H1 (cell line): Measurements from ENCODE around the gene FIZ1. TPM values are rescaled to one million over a fixed set of nuclear protein-coding genes. Genes with fewer than 3 reads are reported as not detected.

Experiments used
- BACH1 ChIP-seq: IDR thresholded peaks from 2 replicates; pipeline ENCODE4 v1.6.1; 2012; ENCODE audit warnings: low read length, improper control_type of control experiment
- CHD2 ChIP-seq: IDR thresholded peaks from 2 replicates; pipeline ENCODE4 v1.6.1; 2012; ENCODE audit warnings: low read length, improper control_type of control experiment
- CTCF ChIP-seq, 3 experiments: IDR thresholded peaks; 1 replicate in 2 of 3; 2 replicates in 1 of 3; pipeline versions ENCODE4 v1.5.1 to v1.6.1; 2011; ENCODE audit warnings: low read length in 3 of 3, mild to moderate bottlenecking in 3 of 3, inconsistent platforms in 2 of 3, low read depth in 1 of 3, moderate library complexity in 1 of 3; ENCODE audit not compliant: insufficient read depth in 1 of 3; ENCODE audit errors: control extremely low read depth in 1 of 3
- E2F6 ChIP-seq: IDR thresholded peaks from 2 replicates; pipeline ENCODE4 v1.6.1; 2012; ENCODE audit warnings: inconsistent platforms
- GTF2F1 ChIP-seq: IDR thresholded peaks from 2 replicates; pipeline ENCODE4 v1.6.1; 2012; ENCODE audit warnings: low read depth, low read length, improper control_type of control experiment, borderline replicate concordance
- PHF8 ChIP-seq: fragments of 200-600 bp; sonication (generic); conservative IDR thresholded peaks from 2 replicates; pipeline ENCODE4 v1.7.1; 2012; ENCODE audit warnings: low read depth, mild to moderate bottlenecking, inconsistent platforms, low read length, moderate library complexity
- YY1 ChIP-seq: IDR thresholded peaks from 2 replicates; pipeline ENCODE4 v1.6.1; 2011; ENCODE audit warnings: low read depth, mild to moderate bottlenecking, low read length
- polyA plus RNA-seq, 7 experiments: library from polyadenylated mRNA; depleted of rRNA in 3 of 7; stranded (reverse) in 5 of 7; unstranded in 2 of 7; fragments of >200 nt in 5 of 7; fragments of 200-250 nt in 2 of 7; gene quantifications; 1 replicate in 5 of 7; 2 replicates in 1 of 7; 4 replicates in 1 of 7; pipeline versions ENCODE4 v1.2.1 to v1.2.3, GENCODE V29; 2011 to 2013; ENCODE audit warnings: missing spikeins in 2 of 7, mixed read lengths in 2 of 7
- total RNA-seq: library from RNA; stranded (reverse); fragmentation: NEBNext Ultra II Directional; extraction: Animal tissue kit (Norgen Biotek cat#: 25700); gene quantifications from 2 replicates; pipeline ENCODE4 v1.2.1, GENCODE V29; 2021

The FIZ1 gene
- total and polyA plus RNA-seq, 2 of the 8 experiments (the other 6 are each of a cell fraction or from before 2014, with no cell fraction given) = 9.1 to 18.5 TPM

- TF ChIP-seq CTCF (IDR thresholded peaks at IDR 0.05; ENCODE audit: control extremely low read depth in 1 of 3, insufficient read depth in 1 of 3, low read depth in 1 of 3, low read length in 3 of 3) = no peak
- TF ChIP-seq BACH1 = no peak
- no peak for TF ChIP-seq CHD2
- TF ChIP-seq PHF8 = no peak
- no peak for TF ChIP-seq GTF2F1
- no peak for TF ChIP-seq YY1
- no peak for TF ChIP-seq E2F6
Measured at GRCh38 chr19:55602104-55603001, 3.0 kb upstream of the FIZ1 start (continued).
